ENCODE results near the gene MRPS15.

The MRPS15 gene

DNA sequence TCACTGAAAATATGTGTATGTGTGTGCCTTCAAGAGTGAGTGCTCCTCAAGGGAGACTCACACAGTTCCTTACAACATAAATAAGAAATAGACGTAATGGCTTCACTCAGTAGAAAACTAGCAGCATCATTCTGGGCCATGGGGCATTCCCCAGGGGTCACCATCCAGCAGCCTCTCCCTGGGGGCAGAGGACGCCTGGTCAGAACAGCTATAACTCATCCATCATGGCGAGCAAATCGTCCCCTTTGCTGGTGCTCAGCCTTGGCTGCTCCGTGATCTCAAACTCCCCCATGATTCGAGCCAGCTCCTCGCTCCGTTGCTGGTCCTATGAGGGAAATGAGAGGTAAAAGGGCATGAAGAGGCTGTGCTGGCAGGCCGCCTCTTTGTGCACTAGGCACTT, 46.3 kb downstream of the MRPS15 start:
- no peak for DNase-seq
- intact Hi-C loops (cut with DNase I; ENCODE audit: low total_unique reads): no loop called here
- no peak overlapping the region for H3K4me3 ChIP-seq
- no peaks in the 10 kb centered on the region for H3K27me3 ChIP-seq
- H3K27ac ChIP-seq: no peak overlapping the region
- peaks cover 8 to 41% (median 18%) of the 10 kb centered on the region in 3 donors for H3K36me3 ChIP-seq
- H3K9me3 ChIP-seq: no peaks in the 10 kb centered on the region
- H3K4me1 ChIP-seq: peaks cover 0 to 5% (median 2%) of the 10 kb centered on the region in 4 donors
- TF ChIP-seq, protein P1, sequence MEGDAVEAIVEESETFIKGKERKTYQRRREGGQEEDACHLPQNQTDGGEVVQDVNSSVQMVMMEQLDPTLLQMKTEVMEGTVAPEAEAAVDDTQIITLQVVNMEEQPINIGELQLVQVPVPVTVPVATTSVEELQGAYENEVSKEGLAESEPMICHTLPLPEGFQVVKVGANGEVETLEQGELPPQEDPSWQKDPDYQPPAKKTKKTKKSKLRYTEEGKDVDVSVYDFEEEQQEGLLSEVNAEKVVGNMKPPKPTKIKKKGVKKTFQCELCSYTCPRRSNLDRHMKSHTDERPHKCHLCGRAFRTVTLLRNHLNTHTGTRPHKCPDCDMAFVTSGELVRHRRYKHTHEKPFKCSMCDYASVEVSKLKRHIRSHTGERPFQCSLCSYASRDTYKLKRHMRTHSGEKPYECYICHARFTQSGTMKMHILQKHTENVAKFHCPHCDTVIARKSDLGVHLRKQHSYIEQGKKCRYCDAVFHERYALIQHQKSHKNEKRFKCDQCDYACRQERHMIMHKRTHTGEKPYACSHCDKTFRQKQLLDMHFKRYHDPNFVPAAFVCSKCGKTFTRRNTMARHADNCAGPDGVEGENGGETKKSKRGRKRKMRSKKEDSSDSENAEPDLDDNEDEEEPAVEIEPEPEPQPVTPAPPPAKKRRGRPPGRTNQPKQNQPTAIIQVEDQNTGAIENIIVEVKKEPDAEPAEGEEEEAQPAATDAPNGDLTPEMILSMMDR (IDR thresholded peaks at IDR 0.05): no peak

DNA sequence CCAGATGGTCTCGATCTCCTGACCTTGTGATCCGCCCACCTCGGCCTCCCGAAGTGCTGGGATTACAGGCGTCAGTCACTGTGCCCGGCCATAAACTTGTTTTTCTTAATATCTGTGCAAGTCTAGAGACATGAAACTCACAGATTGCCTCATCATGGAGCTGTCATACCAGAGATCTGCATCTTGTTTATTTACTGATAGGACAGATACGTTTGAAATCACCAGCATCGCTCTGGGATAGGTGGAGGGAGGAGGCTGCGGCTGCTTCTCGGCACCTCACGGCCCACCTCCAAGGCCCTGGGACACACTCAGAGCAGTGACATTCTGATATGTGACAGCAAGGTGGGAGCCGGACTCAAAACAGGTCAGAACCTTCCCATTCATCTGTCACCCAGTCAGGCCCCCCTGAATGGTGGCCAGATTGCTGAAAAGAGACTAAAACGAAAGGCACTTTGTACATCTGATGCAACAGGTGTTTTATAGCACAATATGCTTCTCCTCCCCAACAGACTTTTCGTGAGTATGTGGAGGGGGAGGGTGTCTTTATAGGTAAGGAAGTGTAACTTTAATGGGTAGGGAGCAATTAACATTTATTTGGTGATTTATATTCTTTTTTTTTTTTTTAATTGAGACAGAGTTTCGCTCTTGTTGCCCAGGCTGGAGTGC, 48.4 kb downstream of the MRPS15 start:
- no peaks in the 10 kb centered on the region for H3K9me3 ChIP-seq
- no peak overlapping the region for H3K4me3 ChIP-seq
- peaks cover 0 to 5% (median 2%) of the 10 kb centered on the region in 4 donors for H3K4me1 ChIP-seq
- H3K27ac ChIP-seq: no peak overlapping the region
- TF ChIP-seq, protein P1 (IDR thresholded peaks at IDR 0.05): no peak
- no peaks in the 10 kb centered on the region for H3K27me3 ChIP-seq
- H3K36me3 ChIP-seq: peaks cover 0 to 25% (median 5%) of the 10 kb centered on the region in 3 donors
- DNase-seq: no peak
- intact Hi-C loops (cut with DNase I; ENCODE audit: low total_unique reads): no loop called here

DNA sequence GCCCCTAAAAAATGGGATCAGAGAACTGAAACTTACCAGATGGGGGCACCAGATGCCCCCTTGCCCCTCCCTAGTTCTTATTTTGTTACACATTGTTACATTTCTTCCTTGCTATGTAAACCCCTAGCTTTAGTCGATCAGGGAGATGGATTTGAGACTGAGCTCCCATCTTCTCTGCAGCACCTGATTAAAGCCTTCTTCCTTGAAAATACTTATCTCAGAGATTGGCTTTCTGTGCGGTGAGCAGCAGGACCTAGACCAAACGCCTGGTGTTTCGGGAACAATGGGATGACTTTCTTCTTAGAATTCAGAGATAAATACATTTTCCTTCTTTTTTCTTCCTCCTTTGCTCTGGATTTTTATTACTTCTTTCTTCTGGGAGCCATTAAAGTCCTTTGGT, 49.8 kb downstream of the MRPS15 start:
- TF ChIP-seq, protein P1 (IDR thresholded peaks at IDR 0.05): no peak
- Histone ChIP-seq H3K27me3 (no peaks in the 10 kb centered on the region), H3K9me3 (no peaks in the 10 kb centered on the region), H3K4me1 (no peaks in the 10 kb centered on the region), H3K36me3 (peaks cover 0 to 25% (median 5%) of the 10 kb centered on the region in 3 donors), H3K4me3 (no peak overlapping the region), H3K27ac (no peak overlapping the region)
- intact Hi-C loops (cut with DNase I; ENCODE audit: low total_unique reads): no loop called here
- no peak for DNase-seq

DNA sequence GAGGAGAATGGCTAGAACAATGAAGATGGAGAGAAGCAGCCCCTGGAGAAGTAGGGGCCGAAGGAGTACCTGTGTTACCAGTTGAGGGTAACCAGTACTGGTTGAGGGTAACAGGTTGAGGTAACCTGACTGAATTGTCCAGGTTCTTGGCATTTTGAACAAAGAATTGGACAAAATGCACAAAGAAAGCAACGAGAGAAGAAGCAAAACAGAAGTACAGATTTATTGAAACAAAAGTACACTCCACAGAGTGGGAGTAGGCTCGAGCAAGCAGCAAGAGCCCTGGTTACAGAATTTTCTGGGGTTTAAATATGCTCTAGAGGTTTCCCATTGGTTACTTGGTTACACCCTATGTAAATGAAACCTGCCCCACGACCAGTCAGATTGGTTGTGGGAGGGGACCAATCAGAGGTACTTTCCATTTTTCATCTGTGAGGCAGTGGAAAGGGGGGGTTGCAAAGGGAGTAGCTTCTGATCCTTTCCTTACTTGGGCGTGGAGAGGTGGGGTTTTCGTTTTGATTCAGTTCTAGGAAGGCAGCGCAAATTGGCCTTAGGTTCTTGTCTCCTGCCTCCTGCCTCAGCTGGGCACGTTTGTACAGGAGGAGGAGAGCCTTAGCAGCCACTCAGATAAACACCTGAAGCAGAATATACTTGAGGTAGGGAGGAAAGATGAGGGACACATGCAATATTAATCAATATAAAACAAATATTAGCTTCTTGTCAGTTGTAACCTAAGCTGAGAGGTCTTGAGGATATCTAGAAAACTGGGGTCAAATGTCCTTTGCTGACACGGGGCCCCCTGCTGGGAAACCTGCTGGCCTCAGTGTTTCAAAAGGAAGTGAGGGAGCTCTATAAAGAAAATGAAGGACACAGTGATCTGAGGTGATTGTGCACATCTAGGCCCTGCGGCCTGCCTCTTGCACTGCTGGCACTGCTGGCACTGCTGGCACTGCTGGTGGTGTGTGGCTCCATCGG, 52.2 kb downstream of the MRPS15 start:
- H3K4me1 ChIP-seq: peaks cover 0 to 3% (median 0%) of the 10 kb centered on the region in 4 donors
- TF ChIP-seq, protein P1 (IDR thresholded peaks at IDR 0.05): no peak
- intact Hi-C loops (cut with DNase I; ENCODE audit: low total_unique reads): no loop called here
- H3K4me3 ChIP-seq: no peak overlapping the region
- H3K27ac ChIP-seq: no peak overlapping the region
- no peaks in the 10 kb centered on the region for H3K9me3 ChIP-seq
- DNase-seq: no peak
- peaks cover 0 to 7% (median 0%) of the 10 kb centered on the region in 3 donors for H3K36me3 ChIP-seq
- H3K27me3 ChIP-seq: no peaks in the 10 kb centered on the region

DNA sequence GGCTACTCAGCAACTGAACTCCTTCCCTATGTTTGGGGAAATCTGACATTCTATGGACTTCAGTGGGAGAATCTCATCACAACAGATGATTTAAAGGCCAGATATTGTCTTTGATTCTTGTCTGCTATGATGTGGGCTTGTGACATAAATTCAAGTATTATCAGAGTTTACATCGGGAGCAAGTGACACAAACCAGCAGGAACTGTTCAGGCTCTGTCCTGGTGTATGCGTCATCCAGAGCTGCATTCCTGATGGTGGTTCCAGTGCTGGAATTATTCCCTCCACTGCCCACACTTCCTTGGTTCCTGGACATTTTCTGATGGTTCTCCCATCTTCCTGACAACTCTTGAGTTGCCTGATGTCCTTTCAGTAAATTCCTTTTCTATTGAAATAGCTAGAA, 55.7 kb downstream of the MRPS15 start:
- Histone ChIP-seq H3K27me3 (no peaks in the 10 kb centered on the region), H3K9me3 (no peaks in the 10 kb centered on the region), H3K4me1 (peaks cover 0 to 3% (median 0%) of the 10 kb centered on the region in 4 donors), H3K36me3 (no peaks in the 10 kb centered on the region), H3K27ac (no peak overlapping the region), H3K4me3 (no peak overlapping the region)
- TF ChIP-seq, protein P1 (IDR thresholded peaks at IDR 0.05): no peak
- intact Hi-C loops (cut with DNase I; ENCODE audit: low total_unique reads): no loop called here
- no peak for DNase-seq
